Measurements from ENCODE around the gene TMEM207.

The TMEM207 gene

GRCh38 chr3:190429681-190430080 lies 20.0 kb downstream of the TMEM207 start:
- CTCF ChIA-PET: interaction anchor here (0.6 to 1.0 kb wide), 4 partner anchors 65 to 468 kb away, joined by 3 to 4 read pairs (median 4); no protein-coding TSS in a partner anchor
- TF ChIP-seq CTCF (IDR thresholded peaks at IDR 0.05; ENCODE audit: insufficient read depth, low read length, missing control alignments): no peak
- POLR2A ChIA-PET: interaction anchor here (0.6 kb wide), 1 partner anchor 323 kb away, joined by 3 read pairs; no protein-coding TSS in a partner anchor
- peak; percentile 37 for DNase-seq (ENCODE audit: low read depth, low spot score)
- no peak overlapping the region for H3K4me3 ChIP-seq (ENCODE audit: low read depth, low read length)

- H3K4me3 ChIP-seq (ENCODE audit: low read depth, low read length): no peak overlapping the region
- no peak for TF ChIP-seq CTCF (IDR thresholded peaks at IDR 0.05; ENCODE audit: insufficient read depth, low read length, missing control alignments)
- POLR2A ChIA-PET: no interaction called here
- no peak for DNase-seq (ENCODE audit: low read depth, low spot score)
- CTCF ChIA-PET: interaction anchor here (1.0 to 7.1 kb wide), 11 partner anchors 13 to 465 kb away, joined by 3 to 154 read pairs (median 13); partner anchors contain the start of gene CLDN1
Observed at GRCh38 chr3:190426806-190427507, 22.7 kb downstream of the TMEM207 start.

- H3K4me3 ChIP-seq (ENCODE audit: low read depth, low read length): no peak overlapping the region
- ChIA-PET CTCF (interaction anchor here (0.7 to 7.1 kb wide), 21 partner anchors 9 to 464 kb away, joined by 3 to 154 read pairs (median 4); partner anchors contain the start of gene CLDN1), POLR2A (no interaction called here)
- TF ChIP-seq CTCF (IDR thresholded peaks at IDR 0.05; ENCODE audit: insufficient read depth, low read length, missing control alignments): no peak
- DNase-seq (ENCODE audit: low read depth, low spot score): no peak
Observed at GRCh38 chr3:190425833-190426232, 23.9 kb downstream of the TMEM207 start.

GRCh38 chr3:190424478-190425439 lies 24.9 kb downstream of the TMEM207 start:
- ChIA-PET POLR2A (no interaction called here), CTCF (interaction anchor here (0.6 to 7.1 kb wide), 36 partner anchors 8 to 463 kb away, joined by 3 to 154 read pairs (median 4); partner anchors contain the start of genes CLDN1 and CLDN16)
- no peak for DNase-seq (ENCODE audit: low read depth, low spot score)
- TF ChIP-seq CTCF (IDR thresholded peaks at IDR 0.05; ENCODE audit: insufficient read depth, low read length, missing control alignments): peak; percentile 54
- H3K4me3 ChIP-seq (ENCODE audit: low read depth, low read length): no peak overlapping the region

- no peak for TF ChIP-seq CTCF (IDR thresholded peaks at IDR 0.05; ENCODE audit: insufficient read depth, low read length, missing control alignments)
- CTCF ChIA-PET: interaction anchor here (0.8 to 7.1 kb wide), 27 partner anchors 9 to 462 kb away, joined by 3 to 154 read pairs (median 5); partner anchors contain the start of genes CLDN1 and CLDN16
- no peak overlapping the region for H3K4me3 ChIP-seq (ENCODE audit: low read depth, low read length)
- POLR2A ChIA-PET: no interaction called here
- DNase-seq (ENCODE audit: low read depth, low spot score): no peak
Observed at GRCh38 chr3:190424108-190424477, 25.6 kb downstream of the TMEM207 start.
